H1 (cell line): ENCODE measurements around the gene TPSAB1. TPM values are rescaled to one million over a fixed set of nuclear protein-coding genes. Genes with fewer than 3 reads are reported as not detected.

Experiments
- EGR1 ChIP-seq: IDR thresholded peaks from 2 replicates; pipeline ENCODE4 v1.6.1; 2011; ENCODE audit warnings: low read depth, low read length, borderline replicate concordance
- POLR2AphosphoS5 ChIP-seq: IDR thresholded peaks from 2 replicates; pipeline ENCODE4 v1.6.1; 2011; ENCODE audit warnings: low read depth, low read length
- SAP30 ChIP-seq: fragments of 300-600 bp; sonication (generic); IDR thresholded peaks from 2 replicates; pipeline ENCODE4 v1.7.1; 2012; ENCODE audit warnings: low read length, moderate library complexity, mild to moderate bottlenecking, inconsistent platforms; ENCODE audit not compliant: insufficient read depth, insufficient replicate concordance
- SIN3A ChIP-seq, 2 experiments: IDR thresholded peaks in 1 of 2; conservative IDR thresholded peaks in 1 of 2; 2 replicates each; pipeline ENCODE4 v1.6.1; 2011 to 2012; ENCODE audit warnings: low read length in 2 of 2, improper control_type of control experiment in 1 of 2, low read depth in 1 of 2, mild to moderate bottlenecking in 1 of 2
- USF2 ChIP-seq: IDR thresholded peaks from 2 replicates; pipeline ENCODE4 v1.6.1; 2011; ENCODE audit warnings: low read length, improper control_type of control experiment
- YY1 ChIP-seq: IDR thresholded peaks from 2 replicates; pipeline ENCODE4 v1.6.1; 2011; ENCODE audit warnings: low read depth, mild to moderate bottlenecking, low read length
- polyA plus RNA-seq, 7 experiments: library from polyadenylated mRNA; depleted of rRNA in 3 of 7; stranded (reverse) in 5 of 7; unstranded in 2 of 7; fragments of >200 nt in 5 of 7; fragments of 200-250 nt in 2 of 7; gene quantifications; 1 replicate in 5 of 7; 2 replicates in 1 of 7; 4 replicates in 1 of 7; pipeline versions ENCODE4 v1.2.1 to v1.2.3, GENCODE V29; 2011 to 2013; ENCODE audit warnings: missing spikeins in 2 of 7, mixed read lengths in 2 of 7
- total RNA-seq: library from RNA; stranded (reverse); fragmentation: NEBNext Ultra II Directional; extraction: Animal tissue kit (Norgen Biotek cat#: 25700); gene quantifications from 2 replicates; pipeline ENCODE4 v1.2.1, GENCODE V29; 2021

The TPSAB1 gene
- total and polyA plus RNA-seq, 2 of the 8 experiments (the other 6 are each of a cell fraction or from before 2014, with no cell fraction given): 0.09 TPM; not detected in 1

- TF ChIP-seq POLR2AphosphoS5: no peak
- TF ChIP-seq YY1: no peak
- TF ChIP-seq USF2: no peak
- no peak for TF ChIP-seq SIN3A (conservative IDR thresholded peaks at IDR 0.05 in 1 of 2, IDR thresholded peaks at IDR 0.05 in 1 of 2; ENCODE audit: low read depth in 1 of 2, low read length in 2 of 2)
- no peak for TF ChIP-seq SAP30
- TF ChIP-seq EGR1: no peak
Observed at GRCh38 chr16:1258906-1259759, 18.6 kb downstream of the TPSAB1 start (continued).
